GM18511 (cell line): ENCODE results near the gene AEN.
"Not testable (repeated sequence)": the region's sequence is repeated elsewhere in the genome, so short reads cannot be mapped to it uniquely, and the experiment has no call there.

ENCODE experiments used
- ATAC-seq: cut with Tn5 transposase; IDR thresholded peaks from one replicate; pipeline ENCODE4 v1.9.1; 2021; ENCODE audit warnings: mild to moderate bottlenecking, moderate library complexity; ENCODE audit not compliant: unreplicated experiment

The AEN gene

GRCh38 chr15:88630798-88631463 lies 9.8 kb downstream of the AEN start:
- ATAC-seq: no peak

- no peak for ATAC-seq
These were observed 10.4 kb downstream of the AEN start for GRCh38 chr15:88631464-88632028.

- not testable (repeated sequence) for ATAC-seq
These were observed 11.7 kb downstream of the AEN start for GRCh38 chr15:88632797-88633196.

- no peak for ATAC-seq
These were observed 13.3 kb downstream of the AEN start for GRCh38 chr15:88634449-88634848.

- ATAC-seq: peak; percentile 27
These were observed 14.2 kb downstream of the AEN start for GRCh38 chr15:88635318-88635717.

GRCh38 chr15:88636050-88636449 lies 14.9 kb downstream of the AEN start:
- ATAC-seq: no peak

- no peak for ATAC-seq
These were observed 15.5 kb downstream of the AEN start for GRCh38 chr15:88636654-88637053.

- no peak for ATAC-seq
These were observed 16.3 kb downstream of the AEN start for GRCh38 chr15:88637436-88637835.

GRCh38 chr15:88637841-88638625 lies 16.9 kb downstream of the AEN start:
- no peak for ATAC-seq

- peak; percentile 69 for ATAC-seq
These were observed 17.7 kb downstream of the AEN start, which contains the start of gene ISG20 for GRCh38 chr15:88638626-88639372. Gene ISG20 (plus strand): TSS chr15:88639016. CDS start chr15:88639367, 351 bp downstream.

GRCh38 chr15:88641959-88642452 lies 20.9 kb downstream of the AEN start:
- no peak for ATAC-seq

- not testable (repeated sequence) for ATAC-seq
These were observed 21.4 kb downstream of the AEN start for GRCh38 chr15:88642514-88642913.

GRCh38 chr15:88644741-88645140 lies 23.6 kb downstream of the AEN start:
- ATAC-seq: no peak

GRCh38 chr15:88645171-88646087 lies 24.3 kb downstream of the AEN start:
- ATAC-seq: no peak

GRCh38 chr15:88646088-88646405 lies 24.9 kb downstream of the AEN start:
- ATAC-seq: no peak

GRCh38 chr15:88646951-88647350 lies 25.8 kb downstream of the AEN start:
- no peak for ATAC-seq

GRCh38 chr15:88647351-88648105 lies 26.4 kb downstream of the AEN start:
- no peak for ATAC-seq

- ATAC-seq: no peak
These were observed 27.4 kb downstream of the AEN start for GRCh38 chr15:88648357-88649214.
